HCT116 (cell line): ENCODE measurements around the gene LSM2.

Experiments
- CEBPB ChIP-seq: IDR thresholded peaks from 2 replicates; pipeline ENCODE4 v1.6.1; 2012; ENCODE audit warnings: low read depth
- CTCF ChIP-seq, 3 experiments: fragments of 200-600 bp in 1 of 3; sonication (generic) in 1 of 3; IDR thresholded peaks in 2 of 3; conservative IDR thresholded peaks in 1 of 3; 2 replicates each; pipeline ENCODE4 v1.5.1; 2012 to 2017; ENCODE audit warnings: low read depth in 2 of 3, low read length in 2 of 3, antibody characterized with exemption in 1 of 3, borderline replicate concordance in 1 of 3, control low read depth in 1 of 3, mild to moderate bottlenecking in 1 of 3, mixed read lengths in 1 of 3, mixed run types in 1 of 3, moderate library complexity in 1 of 3; ENCODE audit not compliant: insufficient read depth in 1 of 3
- EGR1 ChIP-seq: IDR thresholded peaks from 2 replicates; pipeline ENCODE4 v1.6.1; 2012; ENCODE audit warnings: low read depth
- EZH2 ChIP-seq: fragments of 200-600 bp; sonication (generic); IDR thresholded peaks from 2 replicates; pipeline ENCODE4 v1.6.1; 2017; ENCODE audit warnings: antibody characterized with exemption, mixed run types
- EZH2phosphoT487 ChIP-seq: fragments of 200-600 bp; IDR thresholded peaks from 2 replicates; pipeline ENCODE4 v1.6.1; 2018; ENCODE audit warnings: antibody characterized with exemption, borderline replicate concordance
- JUND ChIP-seq: IDR thresholded peaks from 2 replicates; pipeline ENCODE4 v1.6.1; 2012
- POLR2A ChIP-seq: IDR thresholded peaks from 2 replicates; pipeline ENCODE4 v1.7.0; 2011; ENCODE audit warnings: borderline replicate concordance; ENCODE audit not compliant: insufficient read depth, insufficient read length; ENCODE audit errors: extremely low read depth
- POLR2AphosphoS5 ChIP-seq: IDR thresholded peaks from 2 replicates; pipeline ENCODE4 v1.6.1; 2011; ENCODE audit warnings: mild to moderate bottlenecking, low read depth, low read length, moderate library complexity
- RAD21 ChIP-seq: IDR thresholded peaks from 2 replicates; pipeline ENCODE4 v1.6.1; 2012; ENCODE audit warnings: low read depth, mild to moderate bottlenecking
- SIN3A ChIP-seq: IDR thresholded peaks from 2 replicates; pipeline ENCODE4 v1.6.1; 2012; ENCODE audit warnings: low read depth
- YY1 ChIP-seq: IDR thresholded peaks from 2 replicates; pipeline ENCODE4 v1.6.1; 2011; ENCODE audit warnings: low read length, low read depth, moderate library complexity, mild to moderate bottlenecking; ENCODE audit not compliant: insufficient replicate concordance; ENCODE audit errors: extremely low read depth
- ZNF274 ChIP-seq: fragments of 200-500 bp; sonication (Bioruptor generic); IDR thresholded peaks from 2 replicates; pipeline ENCODE4 v1.6.1; 2014; ENCODE audit warnings: mild to moderate bottlenecking, low read depth, low read length, inconsistent platforms
- TF ChIP-seq, protein P1 (sequence below): IDR thresholded peaks from 2 replicates; pipeline ENCODE4 v1.6.1; 2011; ENCODE audit warnings: mild to moderate bottlenecking, low read length, moderate library complexity; ENCODE audit not compliant: insufficient replicate concordance; ENCODE audit errors: extremely low read depth
- TF ChIP-seq, protein P2 (sequence below): IDR thresholded peaks from 2 replicates; pipeline ENCODE4 v1.6.1; 2012

DNA sequence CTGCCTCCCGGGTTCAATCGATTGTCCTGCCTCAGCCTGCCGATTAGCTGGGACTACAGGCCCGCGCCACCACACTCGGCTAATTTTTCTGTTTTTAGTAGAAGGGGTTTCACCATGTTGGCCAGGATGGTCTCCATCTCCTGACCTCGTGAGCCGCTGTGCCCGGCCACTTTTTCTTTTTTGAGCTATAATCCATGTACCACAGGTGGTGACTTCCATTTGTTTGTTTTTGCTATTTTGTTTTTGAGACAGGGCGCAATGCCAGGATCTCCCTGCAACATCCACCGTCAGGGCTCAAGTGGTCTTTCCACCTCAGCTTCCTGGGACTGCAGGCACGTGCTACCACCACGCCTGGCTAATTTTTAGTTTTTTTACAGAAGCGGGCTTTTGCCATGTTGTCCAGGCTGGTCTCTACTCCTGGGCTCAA is 29.3 kb upstream of the LSM2 start:
- TF ChIP-seq POLR2A (no peak), RAD21 (no peak), CTCF (IDR thresholded peaks at IDR 0.05 in 2 of 3, conservative IDR thresholded peaks at IDR 0.05 in 1 of 3; ENCODE audit: borderline replicate concordance in 1 of 3, insufficient read depth in 1 of 3, low read depth in 2 of 3, low read length in 2 of 3) (no peak), POLR2AphosphoS5 (no peak), EZH2 (no peak), CEBPB (no peak), JUND (no peak), YY1 (no peak), ZNF274 (no peak), SIN3A (no peak), EZH2phosphoT487 (no peak), EGR1 (no peak)
- TF ChIP-seq, protein P1, sequence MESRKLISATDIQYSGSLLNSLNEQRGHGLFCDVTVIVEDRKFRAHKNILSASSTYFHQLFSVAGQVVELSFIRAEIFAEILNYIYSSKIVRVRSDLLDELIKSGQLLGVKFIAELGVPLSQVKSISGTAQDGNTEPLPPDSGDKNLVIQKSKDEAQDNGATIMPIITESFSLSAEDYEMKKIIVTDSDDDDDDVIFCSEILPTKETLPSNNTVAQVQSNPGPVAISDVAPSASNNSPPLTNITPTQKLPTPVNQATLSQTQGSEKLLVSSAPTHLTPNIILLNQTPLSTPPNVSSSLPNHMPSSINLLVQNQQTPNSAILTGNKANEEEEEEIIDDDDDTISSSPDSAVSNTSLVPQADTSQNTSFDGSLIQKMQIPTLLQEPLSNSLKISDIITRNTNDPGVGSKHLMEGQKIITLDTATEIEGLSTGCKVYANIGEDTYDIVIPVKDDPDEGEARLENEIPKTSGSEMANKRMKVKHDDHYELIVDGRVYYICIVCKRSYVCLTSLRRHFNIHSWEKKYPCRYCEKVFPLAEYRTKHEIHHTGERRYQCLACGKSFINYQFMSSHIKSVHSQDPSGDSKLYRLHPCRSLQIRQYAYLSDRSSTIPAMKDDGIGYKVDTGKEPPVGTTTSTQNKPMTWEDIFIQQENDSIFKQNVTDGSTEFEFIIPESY: no peak
- TF ChIP-seq, protein P2, sequence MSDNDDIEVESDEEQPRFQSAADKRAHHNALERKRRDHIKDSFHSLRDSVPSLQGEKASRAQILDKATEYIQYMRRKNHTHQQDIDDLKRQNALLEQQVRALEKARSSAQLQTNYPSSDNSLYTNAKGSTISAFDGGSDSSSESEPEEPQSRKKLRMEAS: no peak
